ENCODE measurements around the gene ADGRL3. TPM values are rescaled to one million over a fixed set of nuclear protein-coding genes. Genes with fewer than 3 reads are reported as not detected.

The ADGRL3 gene
- total and polyA plus RNA-seq, 8 donors, result 0.08 to 1.4 (median 0.24) TPM

GRCh38 chr4:61175495-61175894 lies 24.6 kb upstream of the ADGRL3 start:
- intact Hi-C loops (cut with DNase I), result no loop called here
- no peak for FAIRE-seq
- H3K27ac ChIP-seq, result no peak overlapping the region

GRCh38 chr4:61177367-61177766 lies 22.8 kb upstream of the ADGRL3 start:
- Histone ChIP-seq H3K4me1 (no peaks in the 10 kb centered on the region), H3K9me3 (no peaks in the 10 kb centered on the region), H3K4me3 (no peak overlapping the region), H3K27me3 (no peaks in the 10 kb centered on the region), H3K36me3 (no peaks in the 10 kb centered on the region), H3K27ac (no peak overlapping the region)
- intact Hi-C loops (cut with DNase I), result no loop called here
- no peak for FAIRE-seq
- no peak for ATAC-seq
- no peak for DNase-seq
- TF ChIP-seq, protein P1, sequence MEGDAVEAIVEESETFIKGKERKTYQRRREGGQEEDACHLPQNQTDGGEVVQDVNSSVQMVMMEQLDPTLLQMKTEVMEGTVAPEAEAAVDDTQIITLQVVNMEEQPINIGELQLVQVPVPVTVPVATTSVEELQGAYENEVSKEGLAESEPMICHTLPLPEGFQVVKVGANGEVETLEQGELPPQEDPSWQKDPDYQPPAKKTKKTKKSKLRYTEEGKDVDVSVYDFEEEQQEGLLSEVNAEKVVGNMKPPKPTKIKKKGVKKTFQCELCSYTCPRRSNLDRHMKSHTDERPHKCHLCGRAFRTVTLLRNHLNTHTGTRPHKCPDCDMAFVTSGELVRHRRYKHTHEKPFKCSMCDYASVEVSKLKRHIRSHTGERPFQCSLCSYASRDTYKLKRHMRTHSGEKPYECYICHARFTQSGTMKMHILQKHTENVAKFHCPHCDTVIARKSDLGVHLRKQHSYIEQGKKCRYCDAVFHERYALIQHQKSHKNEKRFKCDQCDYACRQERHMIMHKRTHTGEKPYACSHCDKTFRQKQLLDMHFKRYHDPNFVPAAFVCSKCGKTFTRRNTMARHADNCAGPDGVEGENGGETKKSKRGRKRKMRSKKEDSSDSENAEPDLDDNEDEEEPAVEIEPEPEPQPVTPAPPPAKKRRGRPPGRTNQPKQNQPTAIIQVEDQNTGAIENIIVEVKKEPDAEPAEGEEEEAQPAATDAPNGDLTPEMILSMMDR (IDR thresholded peaks at IDR 0.05), result no peak
- 55 to 67% methylated on average over 2 of the region's 2 CpGs for WGBS, 2 donors

More at GRCh38 chr4:61175495-61175894, 24.6 kb upstream of the ADGRL3 start:
- no peaks in the 10 kb centered on the region for H3K36me3 ChIP-seq
- 12 to 20% methylated on average over 1 of the region's 1 CpG for WGBS, 2 donors
- no peak for DNase-seq
- no peak overlapping the region for H3K4me3 ChIP-seq
- H3K27me3 ChIP-seq, result no peaks in the 10 kb centered on the region
- H3K4me1 ChIP-seq, result no peaks in the 10 kb centered on the region
- H3K9me3 ChIP-seq, result no peaks in the 10 kb centered on the region
- TF ChIP-seq, protein P1 (IDR thresholded peaks at IDR 0.05), result no peak
- ATAC-seq, result no peak

DNA sequence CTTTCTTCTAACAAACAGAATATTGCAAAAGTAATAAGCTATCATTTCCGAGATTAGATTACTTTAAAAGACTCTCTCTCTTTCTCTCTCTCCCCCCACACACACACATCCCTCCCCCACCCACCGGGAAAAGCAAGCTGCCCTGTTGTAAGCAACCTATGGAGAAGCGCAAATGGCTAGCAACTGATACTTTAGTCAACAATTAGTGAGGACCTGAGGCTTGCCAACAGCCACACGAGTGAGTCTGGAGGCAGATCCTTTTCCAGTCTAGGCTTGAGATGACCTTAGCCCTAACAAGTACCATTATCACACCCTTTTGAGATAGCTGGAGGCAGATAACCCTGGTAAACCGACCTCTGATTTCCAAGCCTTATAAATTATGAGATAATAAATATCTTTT lies 19.7 kb upstream of the ADGRL3 start:
- Histone ChIP-seq H3K4me1 (no peaks in the 10 kb centered on the region), H3K27ac (no peak overlapping the region), H3K36me3 (no peaks in the 10 kb centered on the region), H3K27me3 (no peaks in the 10 kb centered on the region), H3K9me3 (no peaks in the 10 kb centered on the region), H3K4me3 (no peak overlapping the region)
- FAIRE-seq (no peak), DNase-seq (no peak), ATAC-seq (no peak)
- 17 to 19% methylated on average over 5 of the region's 5 CpGs for WGBS, 2 donors
- TF ChIP-seq, protein P1 (IDR thresholded peaks at IDR 0.05), result no peak
- intact Hi-C loops (cut with DNase I), result no loop called here

DNA sequence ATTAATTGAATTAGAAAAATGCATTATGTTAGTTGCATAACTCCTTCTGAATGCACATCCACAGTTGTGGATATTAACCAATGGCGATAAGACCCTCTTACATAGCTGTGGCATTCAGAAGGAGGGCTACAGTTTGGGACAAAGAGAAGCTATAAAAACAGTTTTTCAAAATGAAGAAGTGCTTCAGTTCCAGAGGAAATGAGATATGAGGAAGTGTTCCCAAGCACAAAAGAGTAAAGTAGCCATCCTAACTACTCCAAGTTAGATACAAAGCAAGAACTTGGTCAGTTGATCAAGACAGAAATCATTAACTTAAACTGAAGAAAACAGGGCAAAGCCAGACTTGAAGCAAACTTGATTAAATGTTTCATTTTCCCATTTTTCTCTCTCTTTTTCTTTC lies 17.2 kb upstream of the ADGRL3 start:
- TF ChIP-seq, protein P1 (IDR thresholded peaks at IDR 0.05), result no peak
- Histone ChIP-seq H3K36me3 (no peaks in the 10 kb centered on the region), H3K4me3 (no peak overlapping the region), H3K27me3 (no peaks in the 10 kb centered on the region), H3K27ac (no peak overlapping the region), H3K9me3 (no peaks in the 10 kb centered on the region), H3K4me1 (no peaks in the 10 kb centered on the region)
- intact Hi-C loops (cut with DNase I), result no loop called here
- ATAC-seq (no peak), FAIRE-seq (no peak), DNase-seq (no peak)
- 72 to 94% methylated on average over 1 of the region's 1 CpG for WGBS, 2 donors

GRCh38 chr4:61185288-61185687 lies 14.8 kb upstream of the ADGRL3 start:
- Histone ChIP-seq H3K36me3 (no peaks in the 10 kb centered on the region), H3K27me3 (no peaks in the 10 kb centered on the region), H3K9me3 (no peaks in the 10 kb centered on the region), H3K4me3 (no peak overlapping the region), H3K4me1 (no peaks in the 10 kb centered on the region), H3K27ac (no peak overlapping the region)
- FAIRE-seq (no peak), DNase-seq (no peak), ATAC-seq (no peak)
- TF ChIP-seq, protein P1 (IDR thresholded peaks at IDR 0.05), result no peak
- intact Hi-C loops (cut with DNase I), result no loop called here

Measured in pancreas (tissue), 10 donors.